Activated T-helper 2 cell treated with anti-CD3 and anti-CD28 coated beads, Interferon-gamma antibody, Interleukin-2, Interleukin-4, amounts not matched to agents 10 μg/mL and 5 μg/mL and 100 μg/mL, durations not matched to agents 14 hours and 24 hours and 36 hours (primary cell): ENCODE results near the gene ADIPOQ. TPM values are rescaled to one million over a fixed set of nuclear protein-coding genes. Genes with fewer than 3 reads are reported as not detected.
A peak's percentile ranks its signal among the peaks of the same experiment; 100 is the strongest.
"Not testable (repeated sequence)": the region's sequence is repeated elsewhere in the genome, so short reads cannot be mapped to it uniquely, and the experiment has no call there.

Source experiments
- DNase-seq: peaks from one replicate; pipeline ENCODE4 v3.0.0; 2021; ENCODE audit warnings: low spot score
- H3K27ac Mint-ChIP-seq: one replicate; pipeline ENCODE4 v1.8.0; 2021; ENCODE audit warnings: mixed read lengths
- H3K27me3 Mint-ChIP-seq: one replicate; pipeline ENCODE4 v1.8.0; 2021; ENCODE audit warnings: low read depth, mixed read lengths
- H3K36me3 Mint-ChIP-seq: one replicate; pipeline ENCODE4 v1.8.0; 2021; ENCODE audit warnings: low read depth, mixed read lengths
- H3K4me1 Mint-ChIP-seq: one replicate; pipeline ENCODE4 v1.8.0; 2021; ENCODE audit warnings: low read depth, mixed read lengths
- H3K4me3 Mint-ChIP-seq: one replicate; pipeline ENCODE4 v1.8.0; 2021; ENCODE audit warnings: low read depth, mild to moderate bottlenecking, moderate library complexity, mixed read lengths
- H3K9me3 Mint-ChIP-seq: one replicate; pipeline ENCODE4 v1.8.0; 2021; ENCODE audit warnings: mixed read lengths
- intact Hi-C: fragments of 100-400 bp; cut with micrococcal nuclease; formaldehyde crosslinking; loops from one replicate; pipeline ENCODE4 v1.15.1; 2023
- total RNA-seq: library from RNA; stranded (reverse); gene quantifications from 2 replicates; pipeline ENCODE4 v1.2.3, GENCODE V29; 2022

Gene ADIPOQ
- not detected in 2 replicates for total RNA-seq

DNA sequence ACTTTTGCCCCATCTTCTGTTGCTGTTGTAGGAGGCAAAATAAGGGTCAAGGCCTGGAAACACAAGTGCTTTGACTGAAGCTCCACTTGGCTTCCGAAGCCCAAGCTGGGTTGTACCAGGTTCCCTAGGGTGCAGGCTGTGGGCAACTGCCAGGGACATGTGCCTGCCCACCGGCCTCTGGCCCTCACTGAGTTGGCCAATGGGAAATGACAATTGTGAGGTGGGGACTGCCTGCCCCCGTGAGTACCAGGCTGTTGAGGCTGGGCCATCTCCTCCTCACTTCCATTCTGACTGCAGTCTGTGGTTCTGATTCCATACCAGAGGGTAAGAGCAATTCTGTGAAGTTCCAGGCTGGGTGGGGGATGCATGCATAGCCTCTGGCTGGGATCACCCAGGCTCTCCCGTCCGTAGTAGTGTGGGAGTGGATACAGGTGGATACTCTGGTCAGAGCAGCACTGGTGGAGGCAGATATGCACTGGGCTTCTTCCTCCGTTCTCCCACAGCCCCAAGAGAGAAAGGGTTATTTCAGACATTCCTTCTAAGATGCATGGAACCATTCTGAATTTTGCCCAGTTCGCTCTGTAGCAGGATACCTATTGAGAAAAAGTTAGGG lies at the start of gene ADIPOQ:
Gene ADIPOQ, plus strand, starts transcription at position 285 of the 613 bp plus-strand sequence. CDS start 10,349 bp downstream, outside the sequence.
- H3K9me3 Mint-ChIP-seq, result no peaks in the 10 kb centered on the region
- intact Hi-C loops, result no loop called here
- no peak within 1 kb of the TSS for H3K27ac Mint-ChIP-seq
- no peak for DNase-seq
- peaks cover 23% of the 10 kb centered on the region for H3K27me3 Mint-ChIP-seq
- no peaks in the 10 kb centered on the region for H3K36me3 Mint-ChIP-seq
- peaks cover 2% of the 10 kb centered on the region for H3K4me1 Mint-ChIP-seq
- H3K4me3 Mint-ChIP-seq, result no peak within 1 kb of the TSS

DNA sequence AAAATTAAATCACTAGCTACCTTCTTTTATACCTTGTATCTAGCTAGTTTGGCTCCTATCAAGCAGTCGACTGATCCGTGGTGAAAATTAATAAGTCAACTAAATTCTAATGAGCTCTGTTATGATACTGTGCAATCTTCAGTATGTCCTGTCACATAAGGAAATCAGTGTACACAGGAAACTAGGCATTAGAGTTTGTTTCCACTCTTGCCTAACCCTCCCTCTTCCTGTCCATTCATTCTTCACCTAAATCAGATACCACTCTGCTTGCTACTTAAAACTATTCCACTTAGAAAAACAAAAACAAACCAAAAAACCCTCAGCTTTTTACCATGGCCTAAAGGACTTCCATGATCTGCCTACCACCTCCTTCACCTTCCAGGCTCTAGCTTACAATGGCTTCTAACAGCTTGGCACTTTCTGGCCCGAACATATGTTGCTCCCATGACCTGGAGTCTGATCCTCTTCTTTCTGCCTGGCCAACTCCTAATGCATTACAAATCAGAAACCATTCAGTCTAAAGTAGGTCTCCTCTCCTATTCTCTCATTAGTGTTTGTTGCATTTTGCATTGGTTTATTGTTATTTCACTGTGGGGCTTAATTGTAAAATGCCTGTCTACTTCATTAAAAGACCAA lies 44.2 kb upstream of the ADIPOQ start:
- H3K4me3 Mint-ChIP-seq, result no peak overlapping the region
- no peaks in the 10 kb centered on the region for H3K27me3 Mint-ChIP-seq
- no peaks in the 10 kb centered on the region for H3K9me3 Mint-ChIP-seq
- H3K4me1 Mint-ChIP-seq, result peaks cover 37% of the 10 kb centered on the region
- intact Hi-C loops, result no loop called here
- peaks cover 77% of the 10 kb centered on the region for H3K36me3 Mint-ChIP-seq
- no peak for DNase-seq
- H3K27ac Mint-ChIP-seq, result peak overlapping the region; percentile 31

DNA sequence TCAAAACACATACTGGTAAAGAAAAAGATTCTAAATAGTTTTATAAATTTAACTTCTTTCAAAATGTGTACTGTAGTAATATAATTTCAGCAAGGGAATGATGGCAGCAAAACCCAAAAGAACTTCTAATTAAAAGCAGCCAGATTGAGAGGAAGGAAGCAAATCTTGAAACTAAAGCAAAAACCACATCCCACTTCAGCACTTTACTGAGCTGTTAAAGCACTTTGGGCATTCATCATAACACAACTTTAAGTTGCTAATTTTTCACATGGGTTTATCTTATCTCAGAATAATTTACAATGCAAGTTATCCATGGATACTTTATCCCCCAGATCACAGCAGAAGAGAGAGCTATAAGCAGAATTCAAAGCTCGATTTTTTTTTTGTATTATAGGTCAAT lies 42.2 kb upstream of the ADIPOQ start:
- no peak overlapping the region for H3K27ac Mint-ChIP-seq
- peaks cover 72% of the 10 kb centered on the region for H3K36me3 Mint-ChIP-seq
- H3K9me3 Mint-ChIP-seq, result no peaks in the 10 kb centered on the region
- peaks cover 45% of the 10 kb centered on the region for H3K4me1 Mint-ChIP-seq
- DNase-seq, result no peak
- peak overlapping the region; percentile 23 for H3K4me3 Mint-ChIP-seq
- intact Hi-C loops, result loop anchor here (10.0 kb wide), 1 partner anchor 545 kb away; no protein-coding TSS in a partner anchor
- no peaks in the 10 kb centered on the region for H3K27me3 Mint-ChIP-seq

DNA sequence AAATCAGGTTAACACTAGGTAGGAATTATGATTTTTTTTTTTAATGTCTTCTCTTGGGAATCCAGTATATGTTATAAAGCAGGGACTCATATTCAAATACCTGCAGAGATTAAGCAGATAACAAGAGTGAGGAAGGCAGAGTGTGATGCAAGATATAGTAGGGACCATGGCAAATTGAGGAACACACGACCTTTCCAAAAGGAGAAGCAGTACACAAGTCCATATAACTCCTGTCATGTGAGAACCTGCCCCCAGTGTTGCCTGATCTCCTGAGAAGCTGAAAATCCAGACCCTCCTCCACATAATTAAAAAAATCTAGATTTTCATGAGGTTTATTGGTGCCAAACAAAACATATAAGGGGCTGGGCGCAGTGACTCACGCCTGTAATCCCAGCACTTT lies 39.8 kb upstream of the ADIPOQ start:
- intact Hi-C loops, result loop anchor here (10.0 kb wide), 1 partner anchor 548 kb away; no protein-coding TSS in a partner anchor
- Mint-ChIP-seq H3K27me3 (no peaks in the 10 kb centered on the region), H3K36me3 (peaks cover 56% of the 10 kb centered on the region), H3K9me3 (no peaks in the 10 kb centered on the region), H3K4me1 (peaks cover 49% of the 10 kb centered on the region), H3K27ac (peak overlapping the region; percentile 46), H3K4me3 (no peak overlapping the region)
- DNase-seq, result no peak

DNA sequence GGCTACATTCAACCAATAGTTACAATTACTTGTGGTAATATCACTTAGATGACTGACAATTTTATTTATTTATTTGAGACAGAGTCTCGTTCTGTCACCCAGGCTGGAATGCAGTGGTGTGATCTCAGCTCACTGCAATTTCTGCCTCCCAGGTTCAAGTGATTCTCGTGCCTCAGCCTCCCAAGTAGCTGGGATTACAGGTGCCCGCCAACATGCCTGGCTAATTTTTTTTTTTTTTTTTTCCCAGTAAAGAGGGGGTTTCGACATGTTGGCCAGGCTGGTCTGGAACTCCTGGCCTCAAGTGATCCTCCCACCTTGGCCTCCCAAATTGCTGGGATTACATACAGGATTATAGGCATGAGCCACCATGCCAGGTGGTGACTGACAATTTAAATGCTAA lies 39.1 kb upstream of the ADIPOQ start:
- Mint-ChIP-seq H3K4me1 (peaks cover 46% of the 10 kb centered on the region), H3K36me3 (peaks cover 53% of the 10 kb centered on the region)
- H3K27me3 Mint-ChIP-seq, H3K9me3 Mint-ChIP-seq, H3K27ac Mint-ChIP-seq, H3K4me3 Mint-ChIP-seq, DNase-seq: not testable (repeated sequence)
- intact Hi-C loops, result loop anchor here (10.0 kb wide), 1 partner anchor 549 kb away; no protein-coding TSS in a partner anchor

DNA sequence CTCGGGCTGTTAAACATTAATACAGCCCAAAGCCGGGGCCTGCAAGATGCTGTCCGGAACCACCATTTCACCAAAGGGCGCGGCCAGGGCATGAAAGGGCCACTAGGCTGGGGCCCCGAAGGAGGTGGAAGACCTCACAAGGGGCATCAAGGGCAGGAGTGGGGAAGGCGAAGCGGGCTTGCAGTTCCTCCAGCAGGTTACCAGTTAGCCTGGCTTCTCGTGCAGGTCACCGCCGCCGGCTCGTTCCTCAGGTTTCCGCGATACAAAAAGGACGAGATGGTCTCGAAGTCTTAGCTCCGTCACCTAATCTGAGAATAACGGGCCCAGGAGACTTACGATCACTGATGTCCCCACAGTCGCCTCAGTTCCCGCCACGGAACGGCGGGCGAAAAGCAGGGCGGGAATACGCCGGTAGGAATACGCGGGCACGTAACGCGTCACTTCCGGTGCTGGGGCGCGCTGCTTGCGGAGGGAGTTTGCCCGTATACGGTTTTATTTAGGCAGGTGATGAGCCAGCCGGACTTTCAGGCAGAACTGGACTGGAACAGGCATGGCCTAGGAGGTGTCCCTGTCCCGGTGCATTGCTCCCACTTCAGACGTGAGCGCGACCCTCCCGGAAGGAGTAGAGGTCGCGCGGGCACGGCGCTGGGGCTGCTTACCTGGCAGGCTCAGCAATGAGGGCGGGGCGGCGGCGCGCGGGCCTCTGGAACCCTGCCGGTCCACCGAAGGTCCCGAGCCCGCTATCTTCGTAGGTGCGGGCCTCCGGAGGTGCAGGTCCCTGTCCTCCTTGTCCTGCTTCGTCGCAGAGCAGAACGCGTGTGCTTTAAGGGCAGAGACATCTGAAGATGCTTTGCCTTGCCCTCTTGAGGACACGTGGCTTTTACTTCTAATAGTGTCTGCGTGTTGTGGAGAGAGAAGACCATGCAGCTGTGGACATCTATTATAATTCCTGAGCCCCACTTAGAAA lies 36.1 kb upstream of the ADIPOQ start, which contains the start of gene RFC4:
Gene RFC4, minus strand, starts transcription at position 394 of the 967 bp plus-strand sequence. CDS start 1,769 bp downstream, outside the sequence.
- peak within 1 kb of the TSS; percentile 85 for H3K27ac Mint-ChIP-seq
- peak; percentile 79 for DNase-seq
- H3K27me3 Mint-ChIP-seq, result no peaks in the 10 kb centered on the region
- intact Hi-C loops, result loop anchor here (1.0 to 10.0 kb wide), 4 partner anchors 15 to 552 kb away; no protein-coding TSS in a partner anchor
- H3K4me3 Mint-ChIP-seq, result peak within 1 kb of the TSS; percentile 90
- H3K9me3 Mint-ChIP-seq, result no peaks in the 10 kb centered on the region
- H3K36me3 Mint-ChIP-seq, result peaks cover 28% of the 10 kb centered on the region
- H3K4me1 Mint-ChIP-seq, result peaks cover 23% of the 10 kb centered on the region

DNA sequence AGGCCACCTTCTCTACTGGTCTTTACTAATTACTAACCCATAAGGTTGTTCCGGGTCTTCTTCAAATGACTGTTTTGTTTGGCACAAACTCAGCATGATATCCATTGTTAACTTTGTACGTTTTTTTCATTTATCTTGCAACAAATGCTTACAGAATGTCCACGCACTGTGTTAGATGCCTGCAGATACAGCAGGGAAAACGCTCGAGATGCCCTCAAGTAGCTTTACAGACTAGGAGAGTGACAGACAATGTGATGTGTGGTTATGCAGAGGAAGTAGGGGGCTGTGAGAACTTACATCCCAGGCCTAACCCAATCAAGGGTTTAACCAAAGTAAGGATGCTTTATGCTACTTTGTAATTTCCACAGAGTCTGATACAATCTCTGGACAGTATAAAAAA lies 35.3 kb upstream of the ADIPOQ start:
- Mint-ChIP-seq H3K36me3 (peaks cover 24% of the 10 kb centered on the region), H3K27ac (peak overlapping the region; percentile 85), H3K4me3 (peak overlapping the region; percentile 90), H3K27me3 (no peaks in the 10 kb centered on the region), H3K4me1 (peaks cover 23% of the 10 kb centered on the region), H3K9me3 (no peaks in the 10 kb centered on the region)
- intact Hi-C loops, result loop anchor here (2.0 to 10.0 kb wide), 2 partner anchors 20 to 552 kb away; no protein-coding TSS in a partner anchor
- no peak for DNase-seq

DNA sequence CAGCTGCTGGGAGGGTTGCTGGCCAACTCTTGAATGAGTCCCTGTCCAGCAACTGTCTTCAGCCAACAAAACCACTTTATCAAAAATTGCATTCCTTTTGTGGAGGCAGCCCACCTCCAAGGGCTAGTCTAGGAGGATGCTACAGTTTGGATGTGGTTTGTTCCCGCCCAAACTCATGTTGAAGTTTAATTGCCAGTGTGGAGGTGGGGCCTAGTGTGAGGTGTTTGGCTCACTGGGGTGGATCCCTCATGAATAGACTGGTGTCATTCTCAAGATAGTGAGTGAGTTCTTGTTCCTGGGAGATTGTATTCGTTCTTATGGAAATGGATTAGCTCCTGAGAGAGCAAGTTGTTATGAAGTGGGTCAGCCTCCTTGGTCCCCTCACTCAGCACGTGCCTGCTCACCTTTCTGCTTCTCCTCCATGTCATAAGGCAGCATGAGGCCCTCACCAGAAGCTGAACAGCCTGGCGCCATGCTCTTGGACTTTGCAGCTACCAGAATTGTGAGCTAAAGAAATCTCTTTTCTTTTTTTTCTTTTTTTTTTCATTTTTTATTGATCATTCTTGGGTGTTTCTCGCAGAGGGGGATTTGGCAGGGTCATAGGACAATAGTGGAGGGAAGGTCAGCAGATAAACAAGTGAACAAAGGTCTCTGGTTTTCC lies 32.0 kb upstream of the ADIPOQ start:
- peaks cover 8% of the 10 kb centered on the region for H3K4me1 Mint-ChIP-seq
- H3K4me3 Mint-ChIP-seq, result no peak overlapping the region
- no peak overlapping the region for H3K27ac Mint-ChIP-seq
- intact Hi-C loops, result no loop called here
- DNase-seq, result no peak
- H3K9me3 Mint-ChIP-seq, result no peaks in the 10 kb centered on the region
- no peaks in the 10 kb centered on the region for H3K27me3 Mint-ChIP-seq
- H3K36me3 Mint-ChIP-seq, result no peaks in the 10 kb centered on the region

DNA sequence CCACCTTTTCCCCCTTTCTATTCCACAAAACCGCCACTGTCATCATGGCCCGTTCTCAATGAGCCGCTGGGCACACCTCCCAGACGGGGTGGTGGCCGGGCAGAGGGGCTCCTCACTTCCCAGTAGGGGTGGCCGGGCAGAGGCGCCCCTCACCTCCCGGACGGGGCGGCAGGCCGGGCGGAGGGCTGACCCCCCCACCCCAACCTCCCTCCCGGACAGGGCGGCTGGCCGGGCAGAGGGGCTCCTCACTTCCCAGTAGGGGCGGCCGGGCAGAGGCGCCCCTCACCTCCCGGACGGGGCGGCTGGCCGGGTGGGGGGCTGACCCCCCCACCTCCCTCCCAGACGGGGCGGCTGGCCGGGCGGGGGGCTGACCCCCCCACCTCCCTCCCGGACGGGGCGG lies 31.2 kb upstream of the ADIPOQ start:
- H3K4me1 Mint-ChIP-seq, DNase-seq, H3K4me3 Mint-ChIP-seq, H3K9me3 Mint-ChIP-seq, H3K27ac Mint-ChIP-seq, H3K27me3 Mint-ChIP-seq, intact Hi-C loops, H3K36me3 Mint-ChIP-seq: not testable (repeated sequence)

DNA sequence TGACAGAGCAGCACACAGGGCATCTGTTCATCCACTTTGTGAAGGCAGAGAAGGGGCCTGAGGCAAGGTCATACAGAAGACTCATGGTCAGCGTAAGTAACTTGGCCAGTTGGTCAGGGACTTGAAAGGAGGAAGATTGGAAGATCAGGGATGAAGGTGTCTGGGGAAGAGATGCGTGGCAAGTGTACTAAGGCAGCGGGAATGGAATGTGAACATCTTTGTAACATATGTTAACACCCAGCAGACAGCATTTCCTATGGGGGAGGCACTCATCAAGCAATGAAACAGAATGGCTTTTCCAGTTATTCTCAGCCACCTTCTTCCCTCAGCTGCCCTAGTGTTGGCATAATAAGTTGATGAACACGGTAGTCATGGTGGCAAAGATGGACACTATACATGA lies 28.4 kb upstream of the ADIPOQ start:
- Mint-ChIP-seq H3K9me3 (no peaks in the 10 kb centered on the region), H3K27me3 (no peaks in the 10 kb centered on the region), H3K27ac (no peak overlapping the region), H3K36me3 (no peaks in the 10 kb centered on the region), H3K4me3 (no peak overlapping the region), H3K4me1 (no peaks in the 10 kb centered on the region)
- intact Hi-C loops, result no loop called here
- DNase-seq, result no peak

DNA sequence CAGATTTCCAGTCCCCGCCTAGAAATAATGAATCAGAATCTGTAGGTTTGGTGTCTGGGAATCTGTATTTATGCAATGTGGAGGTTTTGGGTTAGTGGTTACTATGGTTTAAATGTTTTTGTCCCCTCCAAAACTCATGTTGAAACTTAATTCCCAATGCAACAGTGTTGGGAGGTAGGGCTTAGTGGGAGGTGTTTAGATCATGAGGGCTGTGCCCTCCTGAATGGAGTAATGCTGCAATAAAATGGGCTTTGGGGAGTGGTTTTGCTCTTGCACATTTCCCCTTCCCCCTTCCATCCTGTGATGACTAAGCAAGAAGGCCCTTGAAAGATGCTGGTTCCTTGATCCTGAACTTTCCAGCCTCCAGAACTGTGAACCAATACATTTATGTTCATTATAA lies 27.1 kb upstream of the ADIPOQ start:
- no peaks in the 10 kb centered on the region for H3K27me3 Mint-ChIP-seq
- no peak for DNase-seq
- no peaks in the 10 kb centered on the region for H3K36me3 Mint-ChIP-seq
- no peaks in the 10 kb centered on the region for H3K9me3 Mint-ChIP-seq
- no peak overlapping the region for H3K27ac Mint-ChIP-seq
- H3K4me3 Mint-ChIP-seq, result no peak overlapping the region
- intact Hi-C loops, result no loop called here
- no peaks in the 10 kb centered on the region for H3K4me1 Mint-ChIP-seq

DNA sequence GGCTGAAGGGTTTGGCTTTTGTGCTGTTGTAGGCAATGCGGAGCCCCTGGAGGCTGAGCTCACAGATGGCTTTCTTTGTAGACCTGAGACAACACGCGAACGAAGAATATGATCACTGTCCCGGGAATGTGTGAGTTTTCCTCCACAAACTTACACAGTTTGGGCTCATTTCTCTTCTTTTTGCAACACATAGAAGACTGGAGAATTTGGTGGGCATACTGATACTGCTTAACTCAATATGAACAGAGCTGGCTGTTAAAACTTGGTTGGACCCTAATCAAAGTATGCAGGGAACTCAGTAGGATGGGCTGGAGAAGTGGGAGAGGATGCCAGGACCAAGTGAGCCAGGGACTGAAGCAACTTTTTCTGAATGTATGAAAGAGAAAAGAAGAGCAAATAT lies 24.0 kb upstream of the ADIPOQ start:
- Mint-ChIP-seq H3K4me1 (no peaks in the 10 kb centered on the region), H3K9me3 (no peaks in the 10 kb centered on the region), H3K27me3 (no peaks in the 10 kb centered on the region), H3K27ac (no peak overlapping the region), H3K4me3 (no peak overlapping the region), H3K36me3 (no peaks in the 10 kb centered on the region)
- no peak for DNase-seq
- intact Hi-C loops, result no loop called here
